HG03442 (cell line): ENCODE results near the gene EEF1E1.
A peak's percentile ranks its signal among the peaks of the same experiment; 100 is the strongest.

ENCODE experiments used
- ATAC-seq: cut with Tn5 transposase; IDR thresholded peaks from one replicate; pipeline ENCODE4 v1.9.1; 2021; ENCODE audit warnings: mild to moderate bottlenecking, moderate library complexity; ENCODE audit not compliant: unreplicated experiment

The EEF1E1 gene

GRCh38 chr6:8102122-8102958, at the start of gene EEF1E1:
Gene EEF1E1, minus strand, starts transcription at chr6:8102548. Its CDS starts 27 bp downstream, at chr6:8102521.
- peak; percentile 99 for ATAC-seq

GRCh38 chr6:8149350-8149749, 47.0 kb upstream of the EEF1E1 start:
- ATAC-seq = no peak

- ATAC-seq = no peak
Measured at GRCh38 chr6:8143945-8144344, 41.6 kb upstream of the EEF1E1 start.

GRCh38 chr6:8139451-8139850, 37.1 kb upstream of the EEF1E1 start:
- ATAC-seq = no peak

- ATAC-seq = no peak
Measured at GRCh38 chr6:8137529-8137939, 35.2 kb upstream of the EEF1E1 start.

- no peak for ATAC-seq
Measured at GRCh38 chr6:8135276-8135675, 32.9 kb upstream of the EEF1E1 start.

GRCh38 chr6:8132130-8132529, 29.8 kb upstream of the EEF1E1 start:
- no peak for ATAC-seq

- peak; percentile 67 for ATAC-seq
Measured at GRCh38 chr6:8131265-8131897, 29.0 kb upstream of the EEF1E1 start.

- no peak for ATAC-seq
Measured at GRCh38 chr6:8130399-8130798, 28.1 kb upstream of the EEF1E1 start.

- no peak for ATAC-seq
Measured at GRCh38 chr6:8123236-8123635, 20.9 kb upstream of the EEF1E1 start.

GRCh38 chr6:8114956-8115355, 12.6 kb upstream of the EEF1E1 start:
- no peak for ATAC-seq

GRCh38 chr6:8113131-8113654, 10.8 kb upstream of the EEF1E1 start:
- ATAC-seq = no peak

- no peak for ATAC-seq
Measured at GRCh38 chr6:8110725-8111124, 8.4 kb upstream of the EEF1E1 start.

GRCh38 chr6:8110117-8110721, 7.9 kb upstream of the EEF1E1 start:
- ATAC-seq = peak; percentile 77

- no peak for ATAC-seq
Measured at GRCh38 chr6:8108759-8109539, 6.6 kb upstream of the EEF1E1 start.

GRCh38 chr6:8108031-8108660, 5.8 kb upstream of the EEF1E1 start:
- ATAC-seq = no peak

- ATAC-seq = no peak
Measured at GRCh38 chr6:8105791-8106190, 3.4 kb upstream of the EEF1E1 start.

GRCh38 chr6:8103726-8104125, 1.4 kb upstream of the EEF1E1 start:
- ATAC-seq = no peak

- no peak for ATAC-seq
Measured at GRCh38 chr6:8100159-8100854, 2.0 kb downstream of the EEF1E1 start.

- no peak for ATAC-seq
Measured at GRCh38 chr6:8090650-8091049, 11.7 kb downstream of the EEF1E1 start.
